SK-N-MC (cell line): ENCODE measurements around the gene GABBR2.

Source experiments
- DNase-seq: peaks from one replicate; pipeline ENCODE4 v3.0.0-alpha.2; 2011; ENCODE audit warnings: low read depth, low spot score
- H3K27ac ChIP-seq: fragments of 200-600 bp; sonication (generic); 2 replicates; pipeline ENCODE4 v1.5.1; 2016; ENCODE audit warnings: mixed run types
- H3K36me3 ChIP-seq: fragments of 200-600 bp; sonication (generic); 2 replicates; pipeline ENCODE4 v1.6.1; 2017; ENCODE audit warnings: antibody characterized with exemption, low read length, mixed read lengths; ENCODE audit not compliant: insufficient read depth
- H3K4me3 ChIP-seq: fragments of 200-600 bp; sonication (generic); 2 replicates; pipeline ENCODE4 v1.5.1; 2016
- H3K9ac ChIP-seq: fragments of 200-600 bp; sonication (generic); 2 replicates; pipeline ENCODE4 v1.8.0; 2017; ENCODE audit warnings: mixed run types, mixed read lengths; ENCODE audit not compliant: insufficient read length
- H3K9me3 ChIP-seq: fragments of 200-600 bp; sonication (generic); 2 replicates; pipeline ENCODE4 v1.6.1; 2017; ENCODE audit warnings: low read depth, mild to moderate bottlenecking, antibody characterized with exemption, low read length, moderate library complexity, mixed read lengths
- EZH2 ChIP-seq: fragments of 200-600 bp; sonication (generic); IDR thresholded peaks from one replicate; pipeline ENCODE4 v1.6.1; 2017; ENCODE audit warnings: antibody characterized with exemption
- FOXP2 ChIP-seq: optimal IDR thresholded peaks from 2 replicates; pipeline ENCODE3; 2011; ENCODE audit warnings: mild to moderate bottlenecking, moderate library complexity; ENCODE audit not compliant: insufficient read depth; ENCODE audit errors: extremely low read length, control extremely low read depth
- POLR2AphosphoS5 ChIP-seq: IDR thresholded peaks from 2 replicates; pipeline ENCODE4 v1.6.1; 2012; ENCODE audit warnings: mild to moderate bottlenecking, low read depth, low read length, borderline replicate concordance

The GABBR2 gene

DNA sequence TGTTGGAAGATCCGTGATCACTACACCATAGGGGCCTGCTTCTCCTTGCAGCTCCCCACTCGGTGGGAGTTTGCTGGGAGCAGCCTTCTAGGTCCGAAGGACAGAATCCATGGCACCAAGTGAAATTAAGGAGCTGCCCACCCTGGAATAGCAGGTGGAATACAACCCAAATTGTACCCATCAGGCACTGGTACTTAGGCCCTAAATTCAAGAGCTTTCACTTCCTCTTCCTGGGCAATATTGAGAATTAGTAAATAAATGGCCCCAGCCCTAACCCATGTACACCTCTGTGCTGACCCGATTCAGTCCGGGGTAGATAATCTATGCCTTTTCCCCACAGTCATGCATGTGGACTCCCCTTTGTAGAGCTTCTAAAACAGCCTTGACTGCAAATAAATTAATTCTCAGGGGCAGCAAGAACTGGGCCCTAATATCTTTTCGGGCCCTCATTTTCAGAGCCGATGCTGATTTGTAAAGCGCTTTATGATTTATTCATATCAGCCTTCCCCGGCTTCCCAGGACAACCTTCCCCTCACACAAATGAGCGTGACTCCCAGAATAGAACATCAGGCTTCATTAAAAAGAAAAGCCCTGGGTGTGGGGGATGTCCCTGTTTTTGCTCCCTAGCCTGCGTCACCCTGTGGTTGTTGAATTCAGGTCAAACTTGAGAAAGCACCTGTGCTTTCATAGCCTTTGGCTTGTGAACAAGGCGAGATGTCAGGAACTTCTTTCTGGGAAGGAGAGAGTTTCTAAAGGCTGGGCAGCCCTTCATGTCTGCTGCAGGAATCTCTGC, 327.2 kb downstream of the GABBR2 start:
- H3K9ac ChIP-seq: no peak overlapping the region
- H3K4me3 ChIP-seq: no peak overlapping the region
- no peak overlapping the region for H3K27ac ChIP-seq
- no peaks in the 10 kb centered on the region for H3K36me3 ChIP-seq
- DNase-seq: no peak
- H3K9me3 ChIP-seq: no peaks in the 10 kb centered on the region
- TF ChIP-seq FOXP2: no peak
- TF ChIP-seq EZH2: no peak
- no peak for TF ChIP-seq POLR2AphosphoS5

DNA sequence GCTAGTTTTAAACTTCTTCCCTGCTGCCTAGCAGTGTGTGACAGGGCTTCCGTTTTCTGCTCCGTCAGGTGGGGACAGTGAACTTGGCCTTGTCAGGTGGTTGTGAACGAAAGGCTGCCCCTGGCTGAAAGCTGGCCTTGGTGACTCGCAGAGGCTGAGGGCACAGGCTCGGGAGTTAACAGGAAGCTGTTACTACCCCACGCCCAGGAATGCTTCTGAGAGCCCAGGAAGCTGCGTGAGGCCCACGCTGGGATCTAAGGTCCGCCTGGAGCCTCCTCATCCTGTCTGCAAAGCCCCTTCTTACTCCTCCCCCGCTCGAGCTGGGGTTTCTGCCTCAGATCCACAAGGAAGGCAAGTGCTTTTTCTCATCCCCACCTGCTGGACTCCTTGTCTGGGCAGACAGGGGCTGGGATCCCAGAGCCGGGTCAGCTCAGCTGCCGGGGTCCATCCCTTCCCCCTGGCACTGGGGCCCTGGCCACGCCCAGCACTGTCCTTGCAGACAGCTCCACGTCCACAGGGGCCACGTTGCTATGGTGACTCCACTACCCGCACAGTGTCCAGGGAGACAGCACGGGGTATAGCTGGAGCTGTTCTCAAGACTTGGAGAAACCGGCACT, 328.6 kb downstream of the GABBR2 start:
- no peak for DNase-seq
- H3K9ac ChIP-seq: no peak overlapping the region

DNA sequence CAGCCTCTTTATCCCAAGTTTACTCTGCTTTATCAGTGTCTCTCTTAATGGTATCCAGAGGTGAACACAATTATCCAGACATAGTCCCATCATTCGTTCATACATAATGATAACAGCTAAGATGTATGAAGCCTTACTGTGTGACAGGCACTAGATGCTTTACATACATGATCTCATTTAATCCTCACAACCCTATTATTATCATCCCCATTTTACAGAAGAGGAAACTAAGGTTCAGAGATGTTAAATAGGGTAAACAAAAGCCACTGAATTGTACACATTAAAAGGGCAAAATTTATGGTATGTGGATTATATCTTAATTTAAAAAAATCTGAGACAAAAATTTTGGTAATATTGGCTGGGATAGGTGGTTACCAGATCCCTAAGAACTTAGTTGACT, 329.2 kb downstream of the GABBR2 start:
- TF ChIP-seq EZH2 (no peak), POLR2AphosphoS5 (no peak), FOXP2 (no peak)
- Histone ChIP-seq H3K9ac (no peak overlapping the region), H3K9me3 (no peaks in the 10 kb centered on the region), H3K36me3 (no peaks in the 10 kb centered on the region), H3K27ac (no peak overlapping the region), H3K4me3 (no peak overlapping the region)
- DNase-seq: no peak

More for the DNA sequence above, 328.6 kb downstream of the GABBR2 start:
- no peak overlapping the region for H3K27ac ChIP-seq
- H3K4me3 ChIP-seq: no peak overlapping the region
- no peak for TF ChIP-seq FOXP2
- no peak for TF ChIP-seq POLR2AphosphoS5
- no peak for TF ChIP-seq EZH2
- H3K36me3 ChIP-seq: no peaks in the 10 kb centered on the region
- H3K9me3 ChIP-seq: no peaks in the 10 kb centered on the region

DNA sequence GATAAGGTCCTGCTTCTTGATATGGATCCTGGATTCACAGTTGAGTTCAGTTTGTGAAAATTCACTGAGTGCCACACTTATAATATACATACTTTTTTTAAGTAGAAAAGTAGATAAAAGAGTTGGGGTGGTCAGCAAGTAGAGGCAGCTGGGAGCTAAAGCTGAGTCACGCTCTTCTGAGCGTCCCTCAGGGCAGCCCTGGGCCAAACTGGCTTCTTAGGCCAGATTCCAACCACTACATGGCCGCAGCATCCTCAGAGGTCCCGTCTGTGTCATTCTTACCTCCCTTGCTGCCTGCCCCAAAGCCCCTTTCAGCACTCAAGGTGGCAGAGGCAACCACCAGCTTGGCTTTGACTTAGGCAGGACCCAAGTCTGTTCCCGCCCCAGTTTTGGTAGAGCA, 329.9 kb downstream of the GABBR2 start:
- no peak overlapping the region for H3K4me3 ChIP-seq
- DNase-seq: no peak
- no peak for TF ChIP-seq EZH2
- TF ChIP-seq FOXP2: no peak
- no peak for TF ChIP-seq POLR2AphosphoS5
- no peak overlapping the region for H3K9ac ChIP-seq
- H3K36me3 ChIP-seq: no peaks in the 10 kb centered on the region
- H3K27ac ChIP-seq: no peak overlapping the region
- no peaks in the 10 kb centered on the region for H3K9me3 ChIP-seq

DNA sequence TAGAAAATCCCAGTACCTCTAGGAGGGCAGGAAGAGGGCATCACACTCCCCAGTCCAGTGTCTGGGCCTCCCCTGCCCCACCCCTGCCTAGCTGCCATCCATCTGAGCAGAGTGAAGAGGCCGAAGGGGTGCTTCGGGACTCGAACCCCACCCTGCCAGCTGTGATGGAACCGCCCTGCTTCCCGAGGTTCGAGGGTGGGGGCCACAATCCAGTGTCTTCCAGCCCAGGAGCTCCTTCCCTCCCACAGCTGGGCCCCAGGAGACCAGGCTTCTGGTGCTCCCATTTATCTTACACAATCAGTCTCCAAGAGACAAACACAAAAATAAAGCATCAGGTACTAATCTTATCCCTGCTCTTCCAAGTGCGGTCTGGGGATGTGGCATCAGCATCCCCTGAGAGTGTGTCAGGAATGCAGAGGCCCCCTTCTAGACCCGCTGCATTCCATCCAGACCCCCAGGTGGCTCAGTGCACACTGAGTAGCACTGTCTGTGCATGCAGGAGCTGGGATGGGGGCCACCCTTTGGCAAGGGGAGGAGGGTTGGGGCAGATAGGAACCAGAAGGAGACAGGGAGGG, 330.4 kb downstream of the GABBR2 start:
- DNase-seq: no peak
- Histone ChIP-seq H3K9ac (no peak overlapping the region), H3K4me3 (no peak overlapping the region)

DNA sequence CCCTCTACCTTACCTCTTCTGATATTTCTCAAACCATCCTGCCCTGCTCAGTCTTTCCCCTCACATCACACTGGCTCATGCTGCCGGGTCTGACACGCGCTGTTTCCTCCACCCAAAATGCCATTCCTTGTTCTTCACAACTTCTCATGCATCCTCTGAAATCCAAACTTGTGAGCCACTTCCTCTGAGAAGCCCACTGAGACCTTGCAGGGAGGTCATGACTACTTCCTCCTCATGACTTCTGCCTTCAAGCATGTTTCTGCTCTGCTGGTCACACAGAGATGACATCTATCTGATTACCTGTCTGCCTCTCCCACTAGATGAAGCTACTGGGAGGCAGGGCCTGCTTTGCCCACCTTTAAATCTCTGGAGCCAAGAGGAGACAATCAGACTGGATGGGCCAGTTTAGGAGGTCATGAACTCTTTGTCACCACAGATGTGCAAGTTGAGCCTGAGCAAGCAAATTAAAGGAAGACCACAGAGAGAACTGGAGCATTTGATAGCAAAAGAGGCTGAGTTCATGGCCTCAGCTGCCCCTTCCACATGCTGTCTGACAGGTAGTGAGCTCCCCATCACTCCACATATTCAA, 333.5 kb downstream of the GABBR2 start:
- TF ChIP-seq POLR2AphosphoS5: no peak
- TF ChIP-seq FOXP2: no peak
- TF ChIP-seq EZH2: no peak
- no peaks in the 10 kb centered on the region for H3K9me3 ChIP-seq
- DNase-seq: no peak
- no peak overlapping the region for H3K4me3 ChIP-seq
- H3K36me3 ChIP-seq: no peaks in the 10 kb centered on the region
- no peak overlapping the region for H3K9ac ChIP-seq
- H3K27ac ChIP-seq: no peak overlapping the region

More for the DNA sequence above, 330.4 kb downstream of the GABBR2 start:
- TF ChIP-seq POLR2AphosphoS5: no peak
- no peak for TF ChIP-seq EZH2
- no peak for TF ChIP-seq FOXP2
- Histone ChIP-seq H3K9me3 (no peaks in the 10 kb centered on the region), H3K27ac (no peak overlapping the region), H3K36me3 (no peaks in the 10 kb centered on the region)

DNA sequence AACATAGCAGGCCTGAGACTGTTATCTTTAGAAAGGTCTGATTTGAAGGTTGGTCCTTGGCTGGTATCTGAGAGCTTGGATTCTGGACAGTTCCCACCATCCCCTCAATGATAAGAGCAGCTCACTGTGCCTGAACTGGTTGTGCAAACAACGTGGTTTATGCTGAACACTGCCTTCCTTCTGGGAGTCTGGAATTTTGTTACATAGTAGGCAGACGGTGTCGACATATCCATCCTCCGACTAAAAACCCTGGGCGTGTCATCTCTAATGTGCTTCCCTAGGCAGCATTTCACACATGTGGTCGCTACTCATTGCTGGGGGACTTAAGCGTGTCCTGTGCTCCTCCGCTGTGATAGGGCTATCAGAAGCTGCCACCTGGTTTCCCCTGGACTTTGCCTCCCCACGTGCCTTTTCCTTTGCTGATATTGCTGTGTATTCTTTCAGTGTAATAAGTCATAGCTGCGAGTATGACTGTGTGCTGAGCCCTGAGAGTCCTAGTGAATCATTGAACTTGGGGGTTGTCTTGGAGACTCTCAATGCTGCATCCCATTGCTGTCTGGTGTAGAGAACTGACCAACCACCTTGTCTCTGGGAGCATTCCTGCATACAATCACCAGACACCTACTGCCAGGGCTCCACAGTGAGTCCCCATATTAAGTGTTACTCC, 334.2 kb downstream of the GABBR2 start:
- Histone ChIP-seq H3K27ac (no peak overlapping the region), H3K36me3 (no peaks in the 10 kb centered on the region), H3K4me3 (no peak overlapping the region), H3K9ac (no peak overlapping the region), H3K9me3 (no peaks in the 10 kb centered on the region)
- TF ChIP-seq EZH2: no peak
- TF ChIP-seq POLR2AphosphoS5: no peak
- no peak for TF ChIP-seq FOXP2
- no peak for DNase-seq

DNA sequence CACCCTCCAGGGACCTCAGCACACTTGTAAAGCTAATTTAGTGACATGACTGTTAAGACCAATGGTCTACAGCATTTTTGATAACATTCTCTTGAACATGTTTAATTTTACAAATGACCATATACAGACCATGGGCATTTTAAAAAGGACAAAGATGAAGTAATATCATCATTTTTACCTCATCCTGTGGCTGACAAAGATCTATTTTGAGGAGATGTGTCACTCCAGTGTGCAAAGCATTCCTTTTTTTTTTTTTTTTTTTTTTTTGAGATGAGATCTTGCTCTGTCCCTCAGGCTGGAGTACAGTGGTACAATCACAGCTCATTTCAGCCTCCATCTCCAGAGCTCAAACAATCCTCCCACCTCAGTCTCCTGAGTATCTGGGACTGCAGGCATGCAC, 335.1 kb downstream of the GABBR2 start:
- TF ChIP-seq FOXP2 (no peak), POLR2AphosphoS5 (no peak), EZH2 (no peak)
- Histone ChIP-seq H3K9ac (no peak overlapping the region), H3K27ac (no peak overlapping the region), H3K9me3 (no peaks in the 10 kb centered on the region), H3K36me3 (no peaks in the 10 kb centered on the region), H3K4me3 (no peak overlapping the region)
- DNase-seq: no peak
